CD4-positive, alpha-beta memory T cell (primary cell): Measurements from ENCODE around the gene SCG3. TPM values are rescaled to one million over a fixed set of nuclear protein-coding genes. Genes with fewer than 3 reads are reported as not detected.

Experiments
- CTCF ChIA-PET: fragments of 350-600 bp; sonication (Branson Sonifier 250); formaldehyde crosslinking; loops from one replicate; lab custom pipeline; 2021; ENCODE audit warnings: inconsistent platforms; ENCODE audit not compliant: partially characterized antibody; lab: Charles Lee
- POLR2A ChIA-PET: fragments of 350-600 bp; sonication (Branson Sonifier 250); formaldehyde crosslinking; loops from one replicate; lab custom pipeline; 2021; ENCODE audit not compliant: partially characterized antibody; lab: Charles Lee
- DNase-seq, 5 donors: peaks; one replicate each; pipeline versions ENCODE4 v3.0.0 to v3.0.0-alpha.2; 2020 to 2022; ENCODE audit warnings: mixed read lengths in 1 of 5
- H3K27ac ChIP-seq: one replicate; pipeline ENCODE4 v1.7.0; 2013; ENCODE audit warnings: low read depth, low read length
- H3K27me3 ChIP-seq: 2 replicates; pipeline ENCODE4 v1.7.0; 2013; ENCODE audit warnings: mild to moderate bottlenecking, low read length, moderate library complexity; ENCODE audit not compliant: insufficient read depth
- H3K36me3 ChIP-seq: 2 replicates; pipeline ENCODE4 v1.7.0; 2013; ENCODE audit warnings: mild to moderate bottlenecking, low read length, moderate library complexity; ENCODE audit not compliant: insufficient read depth
- H3K4me1 ChIP-seq: 2 replicates; pipeline ENCODE4 v1.7.0; 2013; ENCODE audit warnings: mild to moderate bottlenecking, low read length, moderate library complexity; ENCODE audit not compliant: insufficient read depth
- H3K4me3 ChIP-seq, 2 donors: one replicate each; pipeline ENCODE4 v1.7.0; 2013; ENCODE audit warnings: low read length in 2 of 2, mild to moderate bottlenecking in 1 of 2
- H3K9me3 ChIP-seq, 2 donors: one replicate each; pipeline ENCODE4 v1.7.0; 2013; ENCODE audit warnings: low read length in 2 of 2, control low read depth in 1 of 2; ENCODE audit not compliant: control insufficient read depth in 1 of 2
- H3K27ac Mint-ChIP-seq, 7 donors: one replicate each; pipeline ENCODE4 v1.8.0; 2020 to 2021; ENCODE audit warnings: mixed read lengths in 7 of 7, mild to moderate bottlenecking in 6 of 7, inconsistent platforms in 3 of 7, moderate library complexity in 3 of 7
- H3K27me3 Mint-ChIP-seq, 2 donors: one replicate each; pipeline ENCODE4 v1.8.0; 2020 to 2021; ENCODE audit warnings: mixed read lengths in 2 of 2
- H3K36me3 Mint-ChIP-seq, 2 donors: one replicate each; pipeline ENCODE4 v1.8.0; 2020 to 2021; ENCODE audit warnings: mixed read lengths in 2 of 2, inconsistent platforms in 1 of 2, mild to moderate bottlenecking in 1 of 2
- H3K4me1 Mint-ChIP-seq, 4 donors: one replicate each; pipeline ENCODE4 v1.8.0; 2020 to 2021; ENCODE audit warnings: mixed read lengths in 4 of 4, mild to moderate bottlenecking in 1 of 4
- H3K4me3 Mint-ChIP-seq, 8 donors: one replicate each; pipeline ENCODE4 v1.8.0; 2020 to 2021; ENCODE audit warnings: mixed read lengths in 8 of 8, mild to moderate bottlenecking in 7 of 8, moderate library complexity in 6 of 8, inconsistent platforms in 3 of 8
- H3K9me3 Mint-ChIP-seq, 8 donors: one replicate each; pipeline ENCODE4 v1.8.0; 2020 to 2021; ENCODE audit warnings: mixed read lengths in 8 of 8, mild to moderate bottlenecking in 5 of 8, inconsistent platforms in 3 of 8, moderate library complexity in 1 of 8
- intact Hi-C: fragments of 100-400 bp; cut with micrococcal nuclease; formaldehyde crosslinking; loops from one replicate; pipeline ENCODE4 v1.15.1; 2023
- polyA plus RNA-seq, 2 donors: library from polyadenylated mRNA; unstranded; fragments of 300-500 nt; fragmentation: Illumina TruSeq; gene quantifications; one replicate each; pipeline ENCODE4 v1.2.3, GENCODE V29; 2021
- total RNA-seq, 2 experiments: library from RNA; stranded (reverse); gene quantifications; one replicate each; pipeline ENCODE4 v1.2.3, GENCODE V29; 2021

SCG3 gene
- total and polyA plus RNA-seq, 4 experiments from 2014 or later, result not detected

- Mint-ChIP-seq H3K4me1 (no peaks in the 10 kb centered on the region), H3K9me3 (peaks cover 0 to 2% (median 0%) of the 10 kb centered on the region in 8 donors), H3K4me3 (no peak overlapping the region), H3K27ac (no peak overlapping the region), H3K36me3 (no peaks in the 10 kb centered on the region), H3K27me3 (peaks cover 14 to 19% of the 10 kb centered on the region in 2 donors)
- intact Hi-C loops, result no loop called here
- Histone ChIP-seq H3K36me3 (no peaks in the 10 kb centered on the region), H3K9me3 (no peaks in the 10 kb centered on the region), H3K4me1 (no peaks in the 10 kb centered on the region), H3K27ac (no peak overlapping the region), H3K4me3 (no peak overlapping the region), H3K27me3 (peaks cover 8% of the 10 kb centered on the region)
- no peak for DNase-seq
- CTCF ChIA-PET, result interaction anchor here (1.1 to 2.2 kb wide), 2 partner anchors 50 to 77 kb away, joined by 3 to 7 read pairs; no protein-coding TSS in a partner anchor
- POLR2A ChIA-PET, result no interaction called here
Measured at GRCh38 chr15:51699373-51699772, 18.1 kb downstream of the SCG3 start.

- Mint-ChIP-seq H3K9me3 (peaks cover 0 to 2% (median 0%) of the 10 kb centered on the region in 8 donors), H3K27ac (no peak overlapping the region), H3K36me3 (no peaks in the 10 kb centered on the region), H3K4me3 (no peak overlapping the region), H3K4me1 (no peaks in the 10 kb centered on the region), H3K27me3 (peaks cover 15 to 21% of the 10 kb centered on the region in 2 donors)
- Histone ChIP-seq H3K27ac (no peak overlapping the region), H3K27me3 (peaks cover 8% of the 10 kb centered on the region), H3K4me1 (no peaks in the 10 kb centered on the region), H3K36me3 (no peaks in the 10 kb centered on the region), H3K4me3 (no peak overlapping the region), H3K9me3 (no peaks in the 10 kb centered on the region)
- CTCF ChIA-PET, result interaction anchor here (0.8 kb wide), 1 partner anchor 12 kb away, joined by 3 read pairs; no protein-coding TSS in a partner anchor
- intact Hi-C loops, result no loop called here
- POLR2A ChIA-PET, result interaction anchor here (1.4 kb wide), 1 partner anchor 34 kb away, joined by 5 read pairs; no protein-coding TSS in a partner anchor
- DNase-seq, result no peak
Measured at GRCh38 chr15:51702710-51703109, 21.4 kb downstream of the SCG3 start.

- H3K27me3 Mint-ChIP-seq, result peaks cover 6 to 8% of the 10 kb centered on the region in 2 donors
- no peaks in the 10 kb centered on the region for H3K9me3 Mint-ChIP-seq
- no peak overlapping the region for H3K4me3 Mint-ChIP-seq
- no peak for DNase-seq
- H3K36me3 Mint-ChIP-seq, result no peaks in the 10 kb centered on the region
- Histone ChIP-seq H3K27me3 (no peaks in the 10 kb centered on the region), H3K9me3 (no peaks in the 10 kb centered on the region), H3K27ac (no peak overlapping the region), H3K36me3 (no peaks in the 10 kb centered on the region), H3K4me1 (no peaks in the 10 kb centered on the region), H3K4me3 (no peak overlapping the region)
- intact Hi-C loops, result no loop called here
- CTCF ChIA-PET, result interaction anchor here (2.5 kb wide), 1 partner anchor 70 kb away, joined by 7 read pairs; no protein-coding TSS in a partner anchor
- H3K4me1 Mint-ChIP-seq, result no peaks in the 10 kb centered on the region
- POLR2A ChIA-PET, result no interaction called here
- no peak overlapping the region for H3K27ac Mint-ChIP-seq
Measured at GRCh38 chr15:51706291-51706690, 25.0 kb downstream of the SCG3 start.

- POLR2A ChIA-PET, result no interaction called here
- Mint-ChIP-seq H3K27me3 (peaks cover 6 to 7% of the 10 kb centered on the region in 2 donors), H3K4me1 (no peaks in the 10 kb centered on the region), H3K36me3 (no peaks in the 10 kb centered on the region), H3K4me3 (no peak overlapping the region), H3K9me3 (no peaks in the 10 kb centered on the region), H3K27ac (no peak overlapping the region)
- Histone ChIP-seq H3K36me3 (no peaks in the 10 kb centered on the region), H3K27me3 (no peaks in the 10 kb centered on the region), H3K4me3 (no peak overlapping the region), H3K9me3 (no peaks in the 10 kb centered on the region), H3K27ac (no peak overlapping the region), H3K4me1 (no peaks in the 10 kb centered on the region)
- CTCF ChIA-PET, result interaction anchor here (0.6 to 2.5 kb wide), 2 partner anchors 70 to 210 kb away, joined by 3 to 7 read pairs; no protein-coding TSS in a partner anchor
- no peak for DNase-seq
- intact Hi-C loops, result no loop called here
Measured at GRCh38 chr15:51706926-51707608, 25.8 kb downstream of the SCG3 start.

GRCh38 chr15:51708013-51708412 lies 26.7 kb downstream of the SCG3 start:
- no peaks in the 10 kb centered on the region for H3K36me3 ChIP-seq
- intact Hi-C loops, result no loop called here
- H3K9me3 Mint-ChIP-seq, result no peaks in the 10 kb centered on the region
- no peak overlapping the region for H3K4me3 Mint-ChIP-seq
- H3K4me3 ChIP-seq, result no peak overlapping the region
- no peaks in the 10 kb centered on the region for H3K27me3 ChIP-seq
- no peak for DNase-seq
- H3K36me3 Mint-ChIP-seq, result no peaks in the 10 kb centered on the region
- POLR2A ChIA-PET, result no interaction called here
- peaks cover 2 to 4% of the 10 kb centered on the region in 2 donors for H3K27me3 Mint-ChIP-seq
- H3K27ac Mint-ChIP-seq, result no peak overlapping the region
- no peak overlapping the region for H3K27ac ChIP-seq
- H3K9me3 ChIP-seq, result no peaks in the 10 kb centered on the region
- no peaks in the 10 kb centered on the region for H3K4me1 ChIP-seq
- CTCF ChIA-PET, result interaction anchor here (2.5 kb wide), 1 partner anchor 69 kb away, joined by 7 read pairs; no protein-coding TSS in a partner anchor
- no peaks in the 10 kb centered on the region for H3K4me1 Mint-ChIP-seq

GRCh38 chr15:51709031-51709430 lies 27.7 kb downstream of the SCG3 start:
- H3K4me3 Mint-ChIP-seq, result no peak overlapping the region
- H3K27me3 Mint-ChIP-seq, result peaks cover 1 to 2% of the 10 kb centered on the region in 2 donors
- H3K9me3 ChIP-seq, result no peaks in the 10 kb centered on the region
- no peaks in the 10 kb centered on the region for H3K4me1 ChIP-seq
- DNase-seq, result no peak
- no peaks in the 10 kb centered on the region for H3K9me3 Mint-ChIP-seq
- intact Hi-C loops, result no loop called here
- H3K4me1 Mint-ChIP-seq, result no peaks in the 10 kb centered on the region
- H3K36me3 ChIP-seq, result no peaks in the 10 kb centered on the region
- H3K27ac Mint-ChIP-seq, result no peak overlapping the region
- H3K27me3 ChIP-seq, result no peaks in the 10 kb centered on the region
- H3K4me3 ChIP-seq, result no peak overlapping the region
- no peak overlapping the region for H3K27ac ChIP-seq
- CTCF ChIA-PET, result interaction anchor here (0.7 kb wide), 1 partner anchor 199 kb away, joined by 3 read pairs; no protein-coding TSS in a partner anchor
- peaks cover 0 to 4% of the 10 kb centered on the region in 2 donors for H3K36me3 Mint-ChIP-seq
- POLR2A ChIA-PET, result no interaction called here

GRCh38 chr15:51714162-51714561 lies 32.9 kb downstream of the SCG3 start:
- H3K9me3 ChIP-seq, result no peaks in the 10 kb centered on the region
- H3K27ac ChIP-seq, result no peak overlapping the region
- intact Hi-C loops, result no loop called here
- Mint-ChIP-seq H3K9me3 (no peaks in the 10 kb centered on the region), H3K27me3 (no peaks in the 10 kb centered on the region), H3K4me3 (no peak overlapping the region), H3K4me1 (peaks cover 0 to 3% (median under 1%) of the 10 kb centered on the region in 4 donors), H3K36me3 (peaks cover 0 to 6% of the 10 kb centered on the region in 2 donors), H3K27ac (peak overlapping the region in 1 of 7 donors; percentile 51)
- no peak for DNase-seq
- no peaks in the 10 kb centered on the region for H3K4me1 ChIP-seq
- ChIA-PET POLR2A (no interaction called here), CTCF (no interaction called here)
- no peak overlapping the region for H3K4me3 ChIP-seq
- no peaks in the 10 kb centered on the region for H3K27me3 ChIP-seq
- H3K36me3 ChIP-seq, result no peaks in the 10 kb centered on the region
